Gastroesophageal sphincter (tissue), 4 donors: ENCODE data around the gene BABAM1. TPM values are rescaled to one million over a fixed set of nuclear protein-coding genes. Genes with fewer than 3 reads are reported as not detected.
"Not testable (repeated sequence)": the region's sequence is repeated elsewhere in the genome, so short reads cannot be mapped to it uniquely, and the experiment has no call there.

Experiments
- ATAC-seq: fragments of 150-250 bp; one replicate; pipeline ENCODE4 v1.9.1; 2016; ENCODE audit warnings: mild to moderate bottlenecking, moderate library complexity
- H3K27ac ChIP-seq, 4 donors: fragments of 200-600 bp; sonication (generic) in 3 of 4; 1 replicate in 3 of 4; 2 replicates in 1 of 4; pipeline ENCODE4 v1.5.1; 2016 to 2019
- H3K27me3 ChIP-seq: fragments of 200-600 bp; sonication (generic); one replicate; pipeline ENCODE4 v1.5.1; 2019
- H3K36me3 ChIP-seq, 2 donors: fragments of 200-600 bp; sonication (generic); one replicate each; pipeline ENCODE4 v1.5.1; 2019; ENCODE audit warnings: control low read depth in 1 of 2
- H3K4me1 ChIP-seq, 3 donors: fragments of 200-600 bp; sonication (generic); 1 replicate in 2 of 3; 2 replicates in 1 of 3; pipeline ENCODE4 v1.5.1; 2016 to 2019; ENCODE audit warnings: control low read depth in 2 of 3
- H3K4me3 ChIP-seq, 2 donors: fragments of 200-600 bp; sonication (generic); one replicate each; pipeline ENCODE4 v1.5.1; 2019; ENCODE audit warnings: mild to moderate bottlenecking in 1 of 2, moderate library complexity in 1 of 2
- H3K9me3 ChIP-seq, 3 donors: fragments of 200-600 bp; sonication (generic); one replicate each; pipeline ENCODE4 v1.5.1; 2017 to 2019; ENCODE audit warnings: control low read depth in 2 of 3
- CTCF ChIP-seq, 4 experiments: fragments of 200-600 bp in 2 of 4; fragments of 450-650 bp in 2 of 4; sonication (generic) in 1 of 4; IDR thresholded peaks; one replicate each; pipeline ENCODE4 v1.5.1; 2017 to 2019; ENCODE audit warnings: antibody characterized with exemption in 4 of 4, mild to moderate bottlenecking in 2 of 4, moderate library complexity in 2 of 4
- EP300 ChIP-seq: sonication (generic); formaldehyde crosslinking; IDR thresholded peaks from one replicate; pipeline ENCODE4 v1.6.1; 2017; ENCODE audit warnings: antibody characterized with exemption, mild to moderate bottlenecking
- POLR2A ChIP-seq, 2 donors: fragments of 450-650 bp; IDR thresholded peaks; one replicate each; pipeline ENCODE4 v1.6.1; 2017; ENCODE audit warnings: antibody characterized with exemption in 2 of 2, mild to moderate bottlenecking in 2 of 2, moderate library complexity in 1 of 2
- POLR2AphosphoS5 ChIP-seq: sonication (generic); formaldehyde crosslinking; IDR thresholded peaks from one replicate; pipeline ENCODE4 v1.6.1; 2017; ENCODE audit warnings: antibody characterized with exemption
- WGBS, 2 donors: methylation state at CpG; one replicate each; pipeline ENCODE4 v1.1.5; 2018; ENCODE audit warnings: low coverage in 1 of 2; 5-methylcytosine and 5-hydroxymethylcytosine counted together
- total RNA-seq, 4 donors: library from RNA; depleted of rRNA; stranded (reverse); fragments of >200 nt; gene quantifications; one replicate each; pipeline ENCODE4 v1.1.0, GENCODE V29; 2016

The BABAM1 gene
- total RNA-seq, 4 donors from 2014 or later = 62.6 to 91.8 (median 81.9) TPM

DNA sequence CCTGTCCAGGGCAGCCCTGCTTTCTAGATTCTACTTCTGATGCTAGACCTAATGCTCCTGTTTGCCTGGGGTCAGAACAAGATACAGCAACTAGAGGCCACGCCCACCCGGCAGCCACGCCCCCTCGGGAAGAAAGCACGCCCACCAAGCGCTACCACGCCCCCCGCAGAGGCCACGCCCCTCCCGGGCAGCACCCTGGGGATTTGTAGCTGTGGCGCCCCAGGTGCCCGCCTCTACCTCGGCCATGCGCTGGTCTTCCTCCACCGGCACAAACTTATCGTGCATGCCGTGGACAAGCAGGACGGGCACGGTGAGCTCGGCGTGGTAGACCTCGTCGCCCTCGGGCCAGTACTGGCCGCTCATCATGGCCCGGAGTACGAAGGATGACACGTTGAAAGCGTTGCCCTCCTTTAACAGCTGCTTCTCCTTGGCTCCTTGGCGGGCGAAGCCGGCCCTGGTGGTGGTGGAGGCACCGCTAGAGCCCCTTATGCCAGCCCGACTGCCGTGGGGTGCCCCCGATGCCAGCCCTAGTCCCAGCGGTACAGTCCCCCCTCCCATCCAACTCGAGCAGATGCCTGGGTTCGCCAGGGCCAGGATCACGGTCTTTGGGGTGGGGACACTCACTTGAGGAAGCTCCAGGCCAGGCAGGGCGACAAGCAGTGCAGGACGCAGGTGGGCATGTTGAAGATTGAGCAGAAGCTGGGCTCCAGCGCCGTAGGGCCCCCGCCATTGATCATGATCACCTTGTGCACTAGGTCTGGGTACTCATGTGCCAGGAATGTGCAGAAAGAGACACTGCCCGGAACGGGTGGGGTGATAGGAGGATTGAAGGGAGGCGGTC, 27.0 kb downstream of the BABAM1 start:
- H3K4me3 ChIP-seq = no peak overlapping the region
- no peaks in the 10 kb centered on the region for H3K9me3 ChIP-seq
- H3K36me3 ChIP-seq = peaks cover 0 to 29% of the 10 kb centered on the region in 2 donors
- H3K27me3 ChIP-seq = no peaks in the 10 kb centered on the region
- peak overlapping the region in 1 of 4 donors; percentile 54 for H3K27ac ChIP-seq
- ATAC-seq = no peak
- TF ChIP-seq POLR2AphosphoS5 (no peak), CTCF (IDR thresholded peaks at IDR 0.05) (no peak), EP300 (no peak), POLR2A (IDR thresholded peaks at IDR 0.05) (no peak)
- peaks cover 0 to 33% (median 7%) of the 10 kb centered on the region in 3 donors for H3K4me1 ChIP-seq
- WGBS, 2 donors = 71 to 85% methylated on average over 4 to 24 of the region's 48 CpGs

- H3K4me1 ChIP-seq = peaks cover 0 to 35% (median 7%) of the 10 kb centered on the region in 3 donors
- not testable (repeated sequence) for H3K4me3 ChIP-seq, H3K27me3 ChIP-seq, H3K27ac ChIP-seq, H3K9me3 ChIP-seq, ATAC-seq
- peaks cover 0 to 37% of the 10 kb centered on the region in 2 donors for H3K36me3 ChIP-seq
- WGBS, 2 donors = 100% methylated on average over 5 of the region's 6 CpGs; no CpG with 5 or more reads in 1 of the 2 donors
Measured at GRCh38 chr19:17295551-17295950, 28.3 kb downstream of the BABAM1 start.

GRCh38 chr19:17296273-17296672, 29.0 kb downstream of the BABAM1 start:
- peaks cover 0 to 42% (median 7%) of the 10 kb centered on the region in 3 donors for H3K4me1 ChIP-seq
- peaks cover 0 to 44% of the 10 kb centered on the region in 2 donors for H3K36me3 ChIP-seq
- ATAC-seq = no peak
- 35 to 36% methylated on average over 4 of the region's 4 CpGs for WGBS, 2 donors
- no peak for TF ChIP-seq EP300
- no peak for TF ChIP-seq POLR2A (IDR thresholded peaks at IDR 0.05)
- TF ChIP-seq POLR2AphosphoS5 = no peak
- TF ChIP-seq CTCF (IDR thresholded peaks at IDR 0.05) = no peak
- H3K27ac ChIP-seq = no peak overlapping the region
- no peaks in the 10 kb centered on the region for H3K27me3 ChIP-seq
- H3K9me3 ChIP-seq = no peaks in the 10 kb centered on the region
- H3K4me3 ChIP-seq = no peak overlapping the region

GRCh38 chr19:17296976-17297375, 29.7 kb downstream of the BABAM1 start:
- Histone ChIP-seq H3K4me1 (peaks cover 0 to 46% (median 7%) of the 10 kb centered on the region in 3 donors), H3K27ac (no peak overlapping the region), H3K4me3 (no peak overlapping the region), H3K9me3 (no peaks in the 10 kb centered on the region), H3K27me3 (no peaks in the 10 kb centered on the region), H3K36me3 (peaks cover 0 to 47% of the 10 kb centered on the region in 2 donors)
- TF ChIP-seq POLR2A (IDR thresholded peaks at IDR 0.05) = no peak
- no peak for TF ChIP-seq CTCF (IDR thresholded peaks at IDR 0.05)
- TF ChIP-seq EP300 = no peak
- TF ChIP-seq POLR2AphosphoS5 = no peak
- ATAC-seq = no peak
- WGBS, 2 donors = 77 to 87% methylated on average over 6 of the region's 6 CpGs

GRCh38 chr19:17300992-17301619, 33.9 kb downstream of the BABAM1 start:
- TF ChIP-seq POLR2A (IDR thresholded peaks at IDR 0.05) (no peak), POLR2AphosphoS5 (no peak), EP300 (no peak), CTCF (IDR thresholded peaks at IDR 0.05) (no peak)
- no peak overlapping the region for H3K27ac ChIP-seq
- no peak for ATAC-seq
- peaks cover 0 to 35% of the 10 kb centered on the region in 2 donors for H3K36me3 ChIP-seq
- no peaks in the 10 kb centered on the region for H3K27me3 ChIP-seq
- 100% methylated on average over 1 of the region's 51 CpGs; no CpG with 5 or more reads in 1 of the 2 donors for WGBS, 2 donors
- H3K9me3 ChIP-seq = no peaks in the 10 kb centered on the region
- H3K4me3 ChIP-seq = no peak overlapping the region
- H3K4me1 ChIP-seq = peaks cover 0 to 58% (median 28%) of the 10 kb centered on the region in 3 donors
